Measurements from ENCODE around the gene SLC22A16.

Gene SLC22A16

DNA sequence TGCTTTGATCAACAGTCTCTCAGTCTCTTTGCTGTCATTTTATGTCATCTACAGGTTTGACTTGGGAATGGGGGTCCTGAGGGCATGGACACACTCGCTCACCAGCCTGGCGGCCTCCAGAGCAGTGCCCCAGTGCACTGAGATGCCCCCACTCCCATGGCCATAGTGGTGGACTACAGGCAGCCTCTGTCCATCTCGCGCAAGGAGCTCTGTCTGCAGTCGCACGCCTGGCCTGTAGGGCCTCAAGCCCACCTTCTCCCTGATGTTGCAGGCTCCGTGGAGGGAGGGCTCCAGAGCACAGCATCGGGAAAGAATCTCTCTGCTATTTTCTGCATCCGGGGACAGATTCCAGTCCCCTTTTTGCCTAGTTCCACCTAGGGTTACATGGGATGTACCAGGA lies 83.7 kb downstream of the SLC22A16 start:
- H3K9ac ChIP-seq (ENCODE audit: low read depth, low read length): no peak overlapping the region
- no peaks in the 10 kb centered on the region for H3K36me3 ChIP-seq (ENCODE audit: control insufficient read depth, insufficient read depth, low read length)
- H3K4me1 ChIP-seq (ENCODE audit: control insufficient read depth, insufficient read depth, low read length): peaks cover 2% of the 10 kb centered on the region
- H3K4me3 ChIP-seq (ENCODE audit: low read depth, low read length): no peak overlapping the region
- no peaks in the 10 kb centered on the region for H3K9me3 ChIP-seq (ENCODE audit: control insufficient read depth, insufficient read depth, low read length)
- H3K27me3 ChIP-seq (ENCODE audit: control insufficient read depth, insufficient read depth, low read length): no peaks in the 10 kb centered on the region

DNA sequence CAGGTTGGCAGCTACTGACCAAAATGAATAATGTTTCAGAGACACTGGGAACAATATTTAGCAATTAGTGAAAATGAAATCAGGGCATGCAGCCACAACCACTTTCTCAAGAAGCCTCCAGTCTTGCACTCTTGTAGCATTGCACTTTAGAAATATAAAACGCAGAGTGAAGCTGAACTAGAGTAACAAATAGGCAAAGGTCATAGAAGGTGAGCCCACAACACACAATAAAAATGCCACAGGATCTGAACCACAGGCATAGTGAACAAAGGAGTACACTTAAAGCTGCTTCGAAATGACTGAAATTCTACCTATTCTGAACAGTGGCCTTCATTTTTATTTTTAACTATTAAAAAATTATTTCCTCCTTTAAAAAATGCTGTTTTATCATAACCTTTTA lies 86.0 kb downstream of the SLC22A16 start:
- Histone ChIP-seq H3K9ac (ENCODE audit: low read depth, low read length) (no peak overlapping the region), H3K27me3 (ENCODE audit: control insufficient read depth, insufficient read depth, low read length) (no peaks in the 10 kb centered on the region), H3K4me3 (ENCODE audit: low read depth, low read length) (no peak overlapping the region), H3K9me3 (ENCODE audit: control insufficient read depth, insufficient read depth, low read length) (no peaks in the 10 kb centered on the region), H3K4me1 (ENCODE audit: control insufficient read depth, insufficient read depth, low read length) (peaks cover 6% of the 10 kb centered on the region), H3K36me3 (ENCODE audit: control insufficient read depth, insufficient read depth, low read length) (no peaks in the 10 kb centered on the region)

DNA sequence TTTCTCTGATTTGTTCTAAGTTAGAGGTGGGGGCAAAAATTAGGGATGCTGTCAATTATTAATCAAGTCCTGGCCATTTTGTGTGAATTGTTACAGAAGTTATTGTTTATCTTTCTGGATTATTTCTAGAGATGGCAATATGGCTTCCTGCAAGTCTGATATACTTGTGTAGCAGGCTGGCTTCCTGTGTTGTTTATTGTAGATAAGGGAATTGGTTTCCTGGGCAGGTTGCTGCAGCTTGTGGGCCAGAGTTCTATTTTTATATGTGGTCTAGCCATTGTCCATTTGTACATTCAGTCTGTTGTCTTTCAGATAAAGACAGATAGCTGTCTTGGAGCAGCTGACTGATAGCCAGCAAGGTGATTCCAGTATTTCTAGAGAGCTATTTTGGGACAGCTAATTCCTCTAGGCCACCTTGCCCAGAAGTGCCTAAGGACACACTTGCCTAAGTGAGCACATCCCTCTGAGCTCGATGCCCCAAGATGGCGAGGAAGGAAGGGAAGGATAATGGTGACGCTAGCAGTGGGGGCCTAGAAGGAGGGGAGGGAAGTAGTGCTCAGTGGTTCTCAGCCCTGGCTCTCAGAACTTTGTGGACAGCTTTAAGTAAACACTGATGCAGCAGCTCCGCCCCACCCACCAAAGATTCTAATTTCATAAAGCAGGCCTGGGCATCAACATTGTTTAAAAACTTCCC lies 86.6 kb downstream of the SLC22A16 start:
- Histone ChIP-seq H3K4me1 (ENCODE audit: control insufficient read depth, insufficient read depth, low read length) (peaks cover 6% of the 10 kb centered on the region), H3K36me3 (ENCODE audit: control insufficient read depth, insufficient read depth, low read length) (no peaks in the 10 kb centered on the region), H3K9ac (ENCODE audit: low read depth, low read length) (no peak overlapping the region), H3K27me3 (ENCODE audit: control insufficient read depth, insufficient read depth, low read length) (no peaks in the 10 kb centered on the region), H3K4me3 (ENCODE audit: low read depth, low read length) (no peak overlapping the region), H3K9me3 (ENCODE audit: control insufficient read depth, insufficient read depth, low read length) (no peaks in the 10 kb centered on the region)

DNA sequence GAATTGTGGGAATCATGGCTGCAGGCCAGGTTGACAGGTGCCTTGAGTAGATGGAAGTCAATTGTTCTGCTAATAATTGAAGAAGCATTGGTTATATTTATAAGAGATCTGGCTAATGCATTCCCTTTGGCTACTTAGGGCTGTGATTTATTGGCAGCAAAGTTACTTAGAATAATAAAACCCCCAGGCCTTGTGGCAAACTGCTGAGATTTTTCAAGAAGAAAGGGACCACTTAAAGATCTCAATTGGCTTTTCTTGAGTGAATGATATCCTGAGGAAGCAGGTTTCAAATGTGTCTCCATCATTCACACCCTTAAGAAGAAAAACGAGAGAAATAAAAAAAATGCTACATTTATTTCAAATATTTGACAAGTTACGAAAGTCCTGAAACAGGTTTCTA lies 88.4 kb downstream of the SLC22A16 start:
- no peak overlapping the region for H3K4me3 ChIP-seq (ENCODE audit: low read depth, low read length)
- H3K27me3 ChIP-seq (ENCODE audit: control insufficient read depth, insufficient read depth, low read length): no peaks in the 10 kb centered on the region
- H3K9ac ChIP-seq (ENCODE audit: low read depth, low read length): no peak overlapping the region
- H3K9me3 ChIP-seq (ENCODE audit: control insufficient read depth, insufficient read depth, low read length): no peaks in the 10 kb centered on the region
- no peaks in the 10 kb centered on the region for H3K36me3 ChIP-seq (ENCODE audit: control insufficient read depth, insufficient read depth, low read length)
- peaks cover 6% of the 10 kb centered on the region for H3K4me1 ChIP-seq (ENCODE audit: control insufficient read depth, insufficient read depth, low read length)

DNA sequence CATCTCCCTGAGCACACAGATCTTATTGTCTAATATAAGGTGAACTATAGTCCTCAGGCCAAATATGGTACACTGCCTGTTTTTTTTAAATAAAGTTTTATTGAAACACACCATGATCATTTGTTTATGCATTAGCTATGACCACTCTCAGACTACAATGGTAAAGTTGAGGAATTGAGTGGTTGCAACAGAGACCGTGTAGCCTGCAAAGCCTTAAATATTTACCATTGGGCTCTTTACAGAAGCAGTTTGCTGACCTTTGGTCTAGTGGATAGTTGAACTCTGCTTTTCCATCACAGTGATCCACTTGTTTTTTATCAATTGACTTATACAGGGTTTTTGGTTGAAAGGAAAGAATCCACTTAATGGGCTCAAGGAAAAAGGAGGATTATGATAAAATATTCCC lies 91.0 kb downstream of the SLC22A16 start:
- Histone ChIP-seq H3K9ac (ENCODE audit: low read depth, low read length) (no peak overlapping the region), H3K4me1 (ENCODE audit: control insufficient read depth, insufficient read depth, low read length) (peaks cover 6% of the 10 kb centered on the region), H3K27me3 (ENCODE audit: control insufficient read depth, insufficient read depth, low read length) (no peaks in the 10 kb centered on the region), H3K9me3 (ENCODE audit: control insufficient read depth, insufficient read depth, low read length) (no peaks in the 10 kb centered on the region), H3K4me3 (ENCODE audit: low read depth, low read length) (no peak overlapping the region), H3K36me3 (ENCODE audit: control insufficient read depth, insufficient read depth, low read length) (no peaks in the 10 kb centered on the region)

DNA sequence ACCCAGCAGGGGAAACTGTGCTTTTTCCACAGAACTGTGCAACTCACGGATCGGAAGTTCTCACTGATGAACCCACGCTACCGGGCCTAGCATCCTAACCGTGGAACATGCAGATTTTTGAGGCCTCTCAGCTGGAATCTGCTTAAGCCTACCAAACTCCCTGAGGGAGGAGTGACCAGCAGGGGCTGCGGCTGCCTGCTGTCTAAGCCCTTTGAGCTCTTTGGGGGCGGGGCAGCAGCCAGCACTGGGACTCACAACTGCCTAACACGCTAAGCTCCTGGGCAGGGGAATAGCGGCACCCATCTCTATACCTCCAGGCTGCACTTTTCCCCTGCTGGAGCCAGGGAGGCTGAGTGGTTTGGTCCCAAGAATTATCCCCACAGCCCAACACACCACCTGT lies 97.9 kb downstream of the SLC22A16 start:
- Histone ChIP-seq H3K4me1 (ENCODE audit: control insufficient read depth, insufficient read depth, low read length) (peaks cover 2% of the 10 kb centered on the region), H3K9me3 (ENCODE audit: control insufficient read depth, insufficient read depth, low read length) (no peaks in the 10 kb centered on the region), H3K4me3 (ENCODE audit: low read depth, low read length) (no peak overlapping the region), H3K36me3 (ENCODE audit: control insufficient read depth, insufficient read depth, low read length) (no peaks in the 10 kb centered on the region), H3K27me3 (ENCODE audit: control insufficient read depth, insufficient read depth, low read length) (no peaks in the 10 kb centered on the region), H3K9ac (ENCODE audit: low read depth, low read length) (no peak overlapping the region)

Data from iPS-15b (cell line).